Heart right ventricle (tissue), 16 donors: ENCODE results near the gene SULF2. TPM values are rescaled to one million over a fixed set of nuclear protein-coding genes. Genes with fewer than 3 reads are reported as not detected.

ENCODE experiments used
- ATAC-seq, 8 donors: fragments of 200-7000 bp; cut with Tn5 transposase; one replicate each; pipeline ENCODE4 v1.9.1; 2020; ENCODE audit warnings: mild to moderate bottlenecking in 8 of 8, moderate library complexity in 8 of 8, moderate number of reproducible peaks in 1 of 8
- DNase-seq, 2 donors: peaks; one replicate each; pipeline ENCODE4 v3.0.0-alpha.2; 2020
- H3K27ac ChIP-seq, 10 donors: fragments of 200-600 bp; sonication (generic) in 2 of 10; one replicate each; pipeline versions ENCODE4 v1.5.0 to v1.8.0; 2020 to 2022; ENCODE audit warnings: mild to moderate bottlenecking in 3 of 10
- H3K27me3 ChIP-seq, 7 donors: fragments of 200-600 bp; one replicate each; pipeline ENCODE4 v1.8.0; 2021 to 2022; ENCODE audit warnings: mild to moderate bottlenecking in 2 of 7
- H3K36me3 ChIP-seq, 9 donors: fragments of 200-600 bp; sonication (generic) in 1 of 9; one replicate each; pipeline versions ENCODE4 v1.5.0 to v1.8.0; 2020 to 2022; ENCODE audit warnings: mild to moderate bottlenecking in 2 of 9
- H3K4me1 ChIP-seq, 9 donors: fragments of 200-600 bp; sonication (generic) in 1 of 9; one replicate each; pipeline versions ENCODE4 v1.5.0 to v1.8.0; 2020 to 2022; ENCODE audit warnings: mild to moderate bottlenecking in 4 of 9
- H3K4me3 ChIP-seq, 10 donors: fragments of 200-600 bp; sonication (generic) in 2 of 10; one replicate each; pipeline versions ENCODE4 v1.5.0 to v1.8.0; 2020 to 2022; ENCODE audit warnings: mild to moderate bottlenecking in 7 of 10, moderate library complexity in 2 of 10
- H3K9me3 ChIP-seq, 11 donors: fragments of 200-600 bp in 10 of 11; sonication (generic) in 2 of 11; one replicate each; pipeline versions ENCODE4 v1.5.0 to v1.8.0; 2013 to 2022; ENCODE audit warnings: mild to moderate bottlenecking in 2 of 11, control low read depth in 1 of 11, moderate library complexity in 1 of 11
- CTCF ChIP-seq, 9 donors: fragments of 200-600 bp; sonication (generic) in 2 of 9; IDR thresholded peaks; one replicate each; pipeline versions ENCODE4 v1.5.0 to v1.8.0; 2021 to 2022; ENCODE audit warnings: antibody characterized with exemption in 9 of 9, mild to moderate bottlenecking in 5 of 9, moderate library complexity in 1 of 9
- WGBS, 2 donors: extraction: QIAGEN DNeasy Blood & Tissue Kit; methylation state at CpG; one replicate each; pipeline ENCODE4 v1.1.7; 2013; ENCODE audit warnings: inconsistent platforms in 1 of 2; 5-methylcytosine and 5-hydroxymethylcytosine counted together
- intact Hi-C, 10 donors: fragments of 100-400 bp; cut with DNase I; formaldehyde crosslinking; loops; one replicate each; pipeline versions ENCODE4 v1.11.1 to v1.14.2; 2022
- polyA plus RNA-seq, 2 donors: library from polyadenylated mRNA; stranded (reverse); fragments of 200-250 nt; gene quantifications; one replicate each; pipeline ENCODE4 v1.2.3, GENCODE V29; 2013
- total RNA-seq, 10 donors: library from RNA; stranded (reverse); fragmentation: NEBNext Ultra II Directional in 3 of 10; extraction: Animal tissue kit (Norgen Biotek cat#: 25700) in 3 of 10; gene quantifications; one replicate each; pipeline versions ENCODE4 v1.2.1 to v1.2.4, GENCODE V29; 2021 to 2023
- donor health status: Arrhythmogenic right ventricular cardiomyopathy.
- donor health status: ischemic (EF 13 %, LVEDD 7.1; RV severe dilation, severe dysfunction).
- donor health status: healthy with polysubstance abuse.
- donor health status: DM: no; HTN: yes; CAD: no.
- donor health status: DM: no; HTN: no; CAD: no.
- donor health status: ischemic (EF 25% LVEDD 6.9; RV normal size, moderate dysfunction).
- donor health status: ischemic (EF 25% LVEDD 5.7; RV mildly dilated, moderate dysfunction).
- donor health status: healthy.
- donor health status: DM: yes; HTN: yes; CAD: no.
- donor health status: Ischemic cardiomyopathy.
- donor health status: ischemic (EF 35%, LVEDD 5.7; RV mildly dilated, moderate dysfunction).
- donor health status: nonischemic (EF 11% LVEDD 7.7; RV severe dilation, severe dysfunction).
- donor health status: DM: yes; HTN: yes; CAD: no.
- donor health status: PGD.
- donor health status: ischemic (EF 29% LVEDD 5.4; RV normal size, mild dysfunction).
- donor health status: nonischemic (EF 23%, LVEDD 6.1; RV moderate dilation, normal function).

SULF2 gene
- total and polyA plus RNA-seq, 12 donors = 16.7 to 40.6 (median 26.4) TPM

DNA sequence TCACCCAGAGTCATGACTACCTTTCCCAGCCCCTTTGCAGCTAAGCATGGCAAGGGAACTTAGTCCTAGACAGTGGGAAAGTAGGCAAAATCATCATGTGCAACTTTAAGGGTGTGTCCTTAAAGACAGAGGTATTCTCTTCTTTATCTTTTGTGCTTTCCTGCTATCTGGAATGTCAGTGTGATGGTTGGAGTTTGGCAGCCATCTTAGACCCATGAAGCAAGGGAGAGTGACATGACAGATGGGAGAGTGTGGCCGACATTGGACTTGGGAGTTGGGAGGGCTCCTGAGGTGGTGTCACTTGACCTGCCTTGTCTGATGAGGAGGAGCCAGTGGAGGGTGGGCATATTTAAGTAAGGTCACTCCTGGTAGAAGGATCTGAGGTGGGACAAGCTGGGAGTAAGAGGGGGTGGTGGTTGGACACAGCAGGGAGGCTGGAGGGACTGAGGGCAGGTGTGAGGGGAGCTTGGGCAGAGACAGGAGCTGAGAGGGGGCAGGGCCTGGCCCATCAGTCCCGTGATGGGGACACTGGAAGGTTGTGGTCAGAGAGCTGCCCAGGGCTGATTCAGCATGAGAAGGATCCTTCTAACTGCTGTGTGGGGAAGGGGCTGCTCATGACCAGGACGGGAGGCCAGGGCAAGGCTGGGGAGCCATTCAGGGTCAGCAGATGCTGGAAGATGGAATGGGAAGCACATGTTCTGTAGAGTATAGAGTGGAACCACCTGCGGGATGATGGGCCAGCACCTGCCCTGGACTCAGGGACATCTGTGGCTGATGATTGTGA is 29.5 kb upstream of the SULF2 start:
- DNase-seq (no peak), ATAC-seq (no peak)
- intact Hi-C loops = loop anchor here in 4 of 10 donors (10.0 kb wide), 1 partner anchor 80 kb away; no protein-coding TSS in a partner anchor
- TF ChIP-seq CTCF (IDR thresholded peaks at IDR 0.05) = no peak
- 70 to 74% methylated on average over 4 of the region's 4 CpGs for WGBS, 2 donors
- H3K27me3 ChIP-seq = peaks cover 0 to 88% (median 83%) of the 10 kb centered on the region in 7 donors
- H3K4me1 ChIP-seq = no peaks in the 10 kb centered on the region
- no peak overlapping the region for H3K4me3 ChIP-seq
- no peaks in the 10 kb centered on the region for H3K36me3 ChIP-seq
- H3K27ac ChIP-seq = no peak overlapping the region
- peaks cover 0 to 28% (median 0%) of the 10 kb centered on the region in 11 donors for H3K9me3 ChIP-seq

DNA sequence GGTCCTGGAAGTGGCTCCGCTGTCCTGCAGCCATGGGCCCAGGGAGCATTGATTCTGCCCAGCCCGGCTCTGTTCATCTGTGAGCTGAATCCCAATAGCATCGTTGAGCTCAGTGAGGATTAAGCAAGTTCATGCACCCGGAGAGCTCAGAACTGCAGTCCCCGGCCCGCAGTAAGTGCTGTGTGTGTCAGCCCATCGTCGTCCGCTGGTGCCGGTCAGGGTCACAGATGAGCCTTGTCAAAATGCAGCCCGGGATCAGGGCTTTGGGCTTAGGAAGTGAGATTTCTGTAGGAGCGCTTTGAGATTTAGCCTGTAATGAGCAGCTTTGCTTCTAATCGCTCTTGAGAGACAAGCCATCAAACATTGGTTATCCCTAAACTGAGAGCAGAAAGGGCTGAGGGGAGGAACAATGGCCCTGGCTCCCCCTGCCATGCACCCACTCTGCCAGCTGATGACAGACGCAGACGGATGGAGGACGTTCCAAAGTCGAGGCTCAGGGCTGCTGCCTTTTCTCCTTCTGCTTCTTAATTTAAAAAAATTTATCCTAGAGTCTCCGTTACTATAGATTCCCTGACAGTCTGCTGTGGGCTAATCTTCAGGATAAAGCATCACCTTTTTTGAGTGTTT is 25.6 kb upstream of the SULF2 start:
- Histone ChIP-seq H3K4me1 (no peaks in the 10 kb centered on the region), H3K27ac (no peak overlapping the region), H3K36me3 (no peaks in the 10 kb centered on the region), H3K4me3 (no peak overlapping the region), H3K9me3 (peaks cover 0 to 28% (median 0%) of the 10 kb centered on the region in 11 donors), H3K27me3 (peaks cover 4 to 87% (median 83%) of the 10 kb centered on the region in 7 donors)
- 44 to 45% methylated on average over 18 of the region's 18 CpGs for WGBS, 2 donors
- no peak for DNase-seq
- no peak for ATAC-seq
- intact Hi-C loops = loop anchor here in 4 of 10 donors (10.0 kb wide), 1 partner anchor 84 kb away; no protein-coding TSS in a partner anchor
- TF ChIP-seq CTCF (IDR thresholded peaks at IDR 0.05) = no peak

DNA sequence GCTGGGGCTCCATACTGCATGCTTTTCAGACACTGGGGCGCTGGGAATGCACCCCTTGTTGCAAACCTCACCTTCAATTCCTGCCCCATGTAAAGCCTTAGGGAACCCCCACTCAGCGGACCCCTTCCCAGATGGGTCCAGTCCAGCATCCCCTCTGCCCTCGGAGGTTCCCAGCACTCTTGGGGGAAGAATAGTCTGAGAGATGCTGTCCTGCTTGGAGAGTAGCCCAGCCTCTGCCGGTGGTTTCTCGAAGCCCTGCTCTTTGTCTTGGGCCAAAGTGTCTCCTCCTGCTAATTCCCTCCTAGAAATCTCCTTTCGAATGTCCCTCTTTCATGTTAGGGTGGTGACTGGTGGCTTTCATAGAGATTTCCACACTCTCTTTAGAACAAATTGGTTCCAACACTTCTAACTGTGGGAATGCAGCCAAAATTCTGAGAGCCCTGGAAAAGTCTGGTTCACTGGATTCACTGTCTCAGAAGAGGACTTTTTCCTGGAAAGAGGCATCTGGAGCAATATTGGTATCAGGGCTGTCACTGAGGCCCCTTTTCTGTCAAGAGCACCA is 24.9 kb upstream of the SULF2 start:
- WGBS, 2 donors = 38 to 42% methylated on average over 6 of the region's 6 CpGs
- peaks cover 4 to 87% (median 81%) of the 10 kb centered on the region in 7 donors for H3K27me3 ChIP-seq
- ATAC-seq = no peak

More for the DNA sequence above, 24.9 kb upstream of the SULF2 start:
- no peak overlapping the region for H3K4me3 ChIP-seq
- H3K36me3 ChIP-seq = no peaks in the 10 kb centered on the region
- intact Hi-C loops = loop anchor here in 4 of 10 donors (10.0 kb wide), 1 partner anchor 85 kb away; no protein-coding TSS in a partner anchor
- H3K9me3 ChIP-seq = peaks cover 0 to 28% (median 0%) of the 10 kb centered on the region in 11 donors
- no peak for TF ChIP-seq CTCF (IDR thresholded peaks at IDR 0.05)
- H3K4me1 ChIP-seq = no peaks in the 10 kb centered on the region
- no peak overlapping the region for H3K27ac ChIP-seq
- DNase-seq = no peak
